Keratinocyte (primary cell): ENCODE results near the gene PPME1. TPM values are rescaled to one million over a fixed set of nuclear protein-coding genes. Genes with fewer than 3 reads are reported as not detected.

Experiments used
- DNase-seq: peaks from one replicate; pipeline ENCODE4 v3.0.0-alpha.2; 2011; ENCODE audit warnings: low read depth, missing footprints, low spot score
- FAIRE-seq: peaks from 2 replicates; lab custom pipeline; 2011; peaks lifted over from hg19 to GRCh38; lab: Jason Lieb, UNC
- H2AFZ ChIP-seq: 2 replicates; pipeline ENCODE4 v1.6.0; 2012; ENCODE audit warnings: low read length, control low read depth, inconsistent platforms; ENCODE audit not compliant: control insufficient read depth
- H3K27ac ChIP-seq: 2 replicates; pipeline ENCODE4 v1.5.1; 2011; ENCODE audit warnings: low read length; ENCODE audit not compliant: control insufficient read depth, insufficient read depth
- H3K27me3 ChIP-seq: 3 replicates; pipeline ENCODE4 v1.6.0; 2011; ENCODE audit warnings: low read length; ENCODE audit not compliant: control insufficient read depth, insufficient read depth; ENCODE audit errors: extremely low read depth
- H3K36me3 ChIP-seq, 2 experiments: 2 replicates in 1 of 2; 3 replicates in 1 of 2; pipeline ENCODE4 v1.5.1; 2011; ENCODE audit warnings: low read length in 2 of 2, mild to moderate bottlenecking in 1 of 2; ENCODE audit not compliant: control insufficient read depth in 2 of 2, insufficient read depth in 2 of 2; ENCODE audit errors: extremely low read depth in 1 of 2
- H3K4me1 ChIP-seq: 3 replicates; pipeline ENCODE4 v1.5.1; 2011; ENCODE audit warnings: low read length; ENCODE audit not compliant: control insufficient read depth, insufficient read depth; ENCODE audit errors: extremely low read depth
- H3K4me2 ChIP-seq: 3 replicates; pipeline ENCODE4 v1.6.0; 2011; ENCODE audit warnings: low read depth, low read length; ENCODE audit not compliant: control insufficient read depth, insufficient read depth; ENCODE audit errors: extremely low read depth
- H3K4me3 ChIP-seq, 3 experiments: fragments of 200-600 bp in 1 of 3; sonication (generic) in 1 of 3; 2 replicates in 2 of 3; 3 replicates in 1 of 3; pipeline ENCODE4 v1.5.1; 2011 to 2016; ENCODE audit warnings: low read length in 3 of 3, mild to moderate bottlenecking in 3 of 3, control low read depth in 2 of 3, inconsistent platforms in 1 of 3, low read depth in 1 of 3, mixed read lengths in 1 of 3, mixed run types in 1 of 3, moderate library complexity in 1 of 3; ENCODE audit not compliant: control insufficient read depth in 2 of 3, insufficient read depth in 2 of 3; ENCODE audit errors: extremely low read depth in 1 of 3
- H3K79me2 ChIP-seq: 2 replicates; pipeline ENCODE4 v1.6.0; 2012; ENCODE audit warnings: low read length; ENCODE audit not compliant: control insufficient read depth, insufficient read depth
- H3K9ac ChIP-seq: 3 replicates; pipeline ENCODE4 v1.6.0; 2011; ENCODE audit warnings: low read length; ENCODE audit not compliant: control insufficient read depth, insufficient read depth; ENCODE audit errors: extremely low read depth
- H3K9me1 ChIP-seq: 3 replicates; pipeline ENCODE4 v1.6.0; 2011; ENCODE audit warnings: low read length; ENCODE audit not compliant: control insufficient read depth, insufficient read depth; ENCODE audit errors: extremely low read depth
- H3K9me3 ChIP-seq: 2 replicates; pipeline ENCODE4 v1.5.1; 2012; ENCODE audit warnings: low read depth, low read length; ENCODE audit not compliant: control insufficient read depth
- H4K20me1 ChIP-seq: 3 replicates; pipeline ENCODE4 v1.6.0; 2011; ENCODE audit warnings: low read length; ENCODE audit not compliant: control insufficient read depth, insufficient read depth; ENCODE audit errors: extremely low read depth
- EZH2 ChIP-seq: IDR thresholded peaks from one replicate; pipeline ENCODE4 v1.6.1; 2012; ENCODE audit warnings: inconsistent platforms, mild to moderate bottlenecking, low read length, moderate library complexity
- dilution Hi-C: fragments of 300-500 bp; cut with MboI; formaldehyde crosslinking; loops from one replicate; pipeline ENCODE4 v1.7.0; 2020; ENCODE audit warnings: low sequenced_read_pairs; ENCODE audit not compliant: extremely low pct_ligation_motif_present
- polyA plus RNA-seq, 5 experiments: library from polyadenylated mRNA; depleted of rRNA in 3 of 5; stranded (reverse) in 3 of 5; stranded (forward) in 1 of 5; unstranded in 1 of 5; fragments of >200 nt; gene quantifications; 1 replicate in 1 of 5; 2 replicates in 3 of 5; 3 replicates in 1 of 5; pipeline versions ENCODE4 v1.2.1 to v1.2.3, GENCODE V29; 2011 to 2012; ENCODE audit warnings: missing spikeins in 2 of 5, low read depth in 1 of 5, low replicate concordance in 1 of 5
- TF ChIP-seq, protein P1 (sequence below), 3 experiments: IDR thresholded peaks in 1 of 3; conservative IDR thresholded peaks in 1 of 3; optimal IDR thresholded peaks in 1 of 3; 2 replicates in 2 of 3; 3 replicates in 1 of 3; pipeline versions ENCODE3 to v1.5.1; 2011; ENCODE audit warnings: low read length in 3 of 3, mild to moderate bottlenecking in 3 of 3, moderate library complexity in 2 of 3, control low read depth in 1 of 3, inconsistent platforms in 1 of 3; ENCODE audit not compliant: insufficient read depth in 2 of 3; ENCODE audit errors: extremely low read depth in 1 of 3

PPME1 gene
- polyA plus RNA-seq, 1 donor (not counting 4 experiments of a cell fraction or from before 2014, with no cell fraction given), result 34.0 TPM

DNA sequence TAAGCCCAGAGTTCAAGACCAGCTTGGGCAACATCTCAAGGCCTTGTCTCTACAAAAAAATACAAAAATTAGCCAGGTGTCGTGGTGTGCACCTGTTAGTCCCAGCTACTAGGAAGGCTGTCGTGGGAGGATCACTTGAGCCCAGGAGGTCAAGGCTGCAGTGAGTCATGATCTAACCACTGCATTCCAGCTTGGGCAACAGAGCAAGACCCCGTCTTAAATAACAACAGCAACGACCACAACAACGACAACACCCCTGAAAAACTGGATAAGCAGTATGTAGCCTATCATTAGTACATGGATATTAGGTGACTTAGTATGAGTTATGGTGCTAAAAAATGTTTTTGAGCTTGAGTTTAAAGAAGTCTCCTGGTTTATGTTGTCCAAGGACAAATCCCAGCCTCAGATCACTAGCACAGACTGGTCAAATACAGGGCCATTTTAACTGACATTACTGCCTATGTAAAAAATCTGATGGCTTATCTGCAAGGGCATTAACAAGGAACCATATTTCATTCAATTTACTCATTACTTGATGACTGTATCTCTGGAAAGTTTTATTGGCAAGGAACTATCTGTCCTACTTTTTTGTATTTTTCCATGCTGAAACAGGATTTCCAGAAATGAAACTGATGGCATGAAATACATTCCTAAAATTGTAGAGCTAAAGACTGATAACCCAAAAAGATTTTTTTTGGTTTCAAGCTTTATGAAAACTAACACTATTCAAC, 23.7 kb upstream of the PPME1 start:
- TF ChIP-seq EZH2, result no peak
- TF ChIP-seq, protein P1, sequence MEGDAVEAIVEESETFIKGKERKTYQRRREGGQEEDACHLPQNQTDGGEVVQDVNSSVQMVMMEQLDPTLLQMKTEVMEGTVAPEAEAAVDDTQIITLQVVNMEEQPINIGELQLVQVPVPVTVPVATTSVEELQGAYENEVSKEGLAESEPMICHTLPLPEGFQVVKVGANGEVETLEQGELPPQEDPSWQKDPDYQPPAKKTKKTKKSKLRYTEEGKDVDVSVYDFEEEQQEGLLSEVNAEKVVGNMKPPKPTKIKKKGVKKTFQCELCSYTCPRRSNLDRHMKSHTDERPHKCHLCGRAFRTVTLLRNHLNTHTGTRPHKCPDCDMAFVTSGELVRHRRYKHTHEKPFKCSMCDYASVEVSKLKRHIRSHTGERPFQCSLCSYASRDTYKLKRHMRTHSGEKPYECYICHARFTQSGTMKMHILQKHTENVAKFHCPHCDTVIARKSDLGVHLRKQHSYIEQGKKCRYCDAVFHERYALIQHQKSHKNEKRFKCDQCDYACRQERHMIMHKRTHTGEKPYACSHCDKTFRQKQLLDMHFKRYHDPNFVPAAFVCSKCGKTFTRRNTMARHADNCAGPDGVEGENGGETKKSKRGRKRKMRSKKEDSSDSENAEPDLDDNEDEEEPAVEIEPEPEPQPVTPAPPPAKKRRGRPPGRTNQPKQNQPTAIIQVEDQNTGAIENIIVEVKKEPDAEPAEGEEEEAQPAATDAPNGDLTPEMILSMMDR (optimal IDR thresholded peaks at IDR 0.05 in 1 of 3, IDR thresholded peaks at IDR 0.05 in 1 of 3, conservative IDR thresholded peaks at IDR 0.05 in 1 of 3; ENCODE audit: extremely low read depth in 1 of 3, insufficient read depth in 2 of 3, low read length in 3 of 3), result no peak
- no peak overlapping the region for H3K27ac ChIP-seq
- dilution Hi-C loops, result no loop called here
- no peaks in the 10 kb centered on the region for H3K36me3 ChIP-seq
- H3K4me2 ChIP-seq, result no peak overlapping the region
- H3K4me3 ChIP-seq, result no peak overlapping the region
- H3K27me3 ChIP-seq, result no peaks in the 10 kb centered on the region
- no peak for FAIRE-seq
- no peaks in the 10 kb centered on the region for H4K20me1 ChIP-seq
- peaks cover 10% of the 10 kb centered on the region for H3K4me1 ChIP-seq
- DNase-seq, result no peak
- no peak overlapping the region for H2AFZ ChIP-seq
- no peaks in the 10 kb centered on the region for H3K9me1 ChIP-seq
- H3K9ac ChIP-seq, result no peak overlapping the region
- H3K79me2 ChIP-seq, result no peaks in the 10 kb centered on the region
- no peaks in the 10 kb centered on the region for H3K9me3 ChIP-seq

DNA sequence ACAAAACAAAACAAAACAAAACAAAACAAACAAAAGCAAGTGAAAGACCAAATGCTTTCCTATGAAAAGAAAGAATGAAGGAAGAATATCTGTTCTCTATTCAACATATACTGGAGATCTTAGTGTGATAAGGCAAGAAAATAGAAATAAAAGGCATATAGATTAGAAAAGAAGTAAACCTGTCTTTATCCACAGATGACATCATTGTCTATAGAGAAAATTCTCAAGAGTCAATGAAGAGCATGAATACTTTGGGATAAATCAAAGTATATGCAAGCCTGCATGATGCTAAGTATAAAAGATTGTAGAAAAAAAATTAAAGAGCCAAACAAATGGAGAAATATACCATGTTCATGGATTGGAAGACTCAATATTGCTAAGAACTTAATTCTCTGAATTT, 17.9 kb upstream of the PPME1 start:
- DNase-seq (no peak), FAIRE-seq (no peak)
- TF ChIP-seq EZH2, result no peak
- TF ChIP-seq, protein P1 (optimal IDR thresholded peaks at IDR 0.05 in 1 of 3, IDR thresholded peaks at IDR 0.05 in 1 of 3, conservative IDR thresholded peaks at IDR 0.05 in 1 of 3; ENCODE audit: extremely low read depth in 1 of 3, insufficient read depth in 2 of 3, low read length in 3 of 3), result no peak
- Histone ChIP-seq H2AFZ (no peak overlapping the region), H3K9me1 (no peaks in the 10 kb centered on the region), H3K4me2 (no peak overlapping the region), H3K4me1 (peaks cover 22% of the 10 kb centered on the region), H3K4me3 (no peak overlapping the region), H3K27me3 (no peaks in the 10 kb centered on the region), H3K9me3 (no peaks in the 10 kb centered on the region), H4K20me1 (no peaks in the 10 kb centered on the region), H3K79me2 (no peaks in the 10 kb centered on the region), H3K27ac (no peak overlapping the region), H3K36me3 (no peaks in the 10 kb centered on the region), H3K9ac (no peak overlapping the region)
- dilution Hi-C loops, result no loop called here
